Epithelial cell of proximal tubule (primary cell): ENCODE measurements around the gene LRTM1. TPM values are rescaled to one million over a fixed set of nuclear protein-coding genes. Genes with fewer than 3 reads are reported as not detected.

Experiments used
- DNase-seq: peaks from one replicate; pipeline ENCODE4 v3.0.0-alpha.2; 2011; ENCODE audit warnings: low read depth
- H3K4me3 ChIP-seq: 2 replicates; pipeline ENCODE4 v1.5.1; 2011; ENCODE audit warnings: low read depth, mild to moderate bottlenecking, low read length
- CTCF ChIP-seq: conservative IDR thresholded peaks from 2 replicates; pipeline ENCODE4 v1.5.1; 2012; ENCODE audit warnings: low read depth, mild to moderate bottlenecking, low read length
- total RNA-seq: library from RNA; depleted of rRNA; stranded (reverse); fragments of >200 nt; gene quantifications from 2 replicates; pipeline ENCODE4 v1.2.3, GENCODE V29; 2015

The LRTM1 gene
- total RNA-seq, 1 donor from 2014 or later: not detected

DNA sequence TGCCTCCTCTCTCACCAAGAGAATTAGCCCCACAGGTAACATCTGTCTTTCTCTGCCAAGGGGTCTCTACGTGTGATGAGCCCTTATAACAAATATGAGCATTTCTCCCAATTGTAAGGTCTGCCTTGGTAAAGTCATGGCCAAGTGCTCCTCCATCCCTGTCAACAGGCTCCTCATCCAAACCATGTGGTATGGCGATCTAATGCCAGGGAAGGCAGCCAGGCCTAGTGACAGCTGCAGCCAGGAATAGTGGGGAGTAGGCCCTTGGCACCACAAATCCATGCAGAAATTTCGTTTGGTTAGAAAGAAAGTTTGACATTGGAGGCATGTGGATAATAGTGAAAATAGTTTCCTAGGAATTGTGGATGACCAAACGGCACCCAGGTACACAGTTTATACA is 4.7 kb upstream of the LRTM1 start:
- no peak overlapping the region for H3K4me3 ChIP-seq
- no peak for TF ChIP-seq CTCF
- DNase-seq: no peak

- no peak for TF ChIP-seq CTCF
- H3K4me3 ChIP-seq: no peak overlapping the region
- DNase-seq: no peak
These were observed 3.3 kb upstream of the LRTM1 start for GRCh38 chr3:54931182-54931581.

DNA sequence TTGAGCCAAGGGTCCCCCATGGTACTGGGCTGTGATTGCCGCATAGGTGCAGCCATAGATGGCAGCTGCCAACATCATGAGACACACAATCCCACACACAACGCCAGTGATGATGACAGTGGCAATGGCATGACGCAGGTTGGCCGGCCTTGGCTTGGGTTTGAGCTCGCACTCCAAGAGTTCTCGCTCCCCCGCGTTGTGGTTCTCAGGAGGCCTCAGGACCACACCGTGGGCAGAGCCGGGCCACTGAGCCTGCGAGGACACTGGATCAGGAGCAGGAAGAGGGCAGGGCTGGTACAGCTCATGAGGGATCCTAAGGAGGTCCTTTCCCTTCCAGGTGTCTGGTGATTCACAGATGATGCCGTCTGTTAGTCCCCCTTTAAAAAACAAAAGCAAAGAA is 9.3 kb downstream of the LRTM1 start:
- DNase-seq: no peak
- TF ChIP-seq CTCF: no peak

DNA sequence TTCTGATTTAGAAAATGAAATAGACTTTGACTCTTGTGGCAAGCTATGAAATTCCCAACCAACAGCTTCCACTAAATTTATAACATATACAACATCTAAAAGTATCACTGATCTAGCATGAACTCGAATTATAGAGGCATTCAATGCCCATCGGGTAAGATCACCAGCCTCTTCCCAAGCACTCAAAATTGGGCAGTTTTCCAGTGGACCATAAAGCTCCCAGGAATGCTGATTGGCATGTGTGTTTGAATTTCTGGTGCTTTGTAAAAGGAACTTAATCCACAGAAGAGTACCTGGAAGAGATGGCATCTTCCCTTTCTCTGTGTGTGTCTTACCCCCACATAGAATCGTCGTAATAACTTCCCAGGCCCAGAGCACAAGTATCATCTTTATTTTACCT is 10.0 kb downstream of the LRTM1 start:
- no peak for DNase-seq
- no peak for TF ChIP-seq CTCF
- no peak overlapping the region for H3K4me3 ChIP-seq

More for the DNA sequence above, 9.3 kb downstream of the LRTM1 start:
- H3K4me3 ChIP-seq: no peak overlapping the region

GRCh38 chr3:54917174-54917573 is 10.7 kb downstream of the LRTM1 start:
- TF ChIP-seq CTCF: no peak
- DNase-seq: no peak
- no peak overlapping the region for H3K4me3 ChIP-seq

GRCh38 chr3:54916732-54917131 is 11.1 kb downstream of the LRTM1 start:
- H3K4me3 ChIP-seq: no peak overlapping the region
- DNase-seq: no peak
- TF ChIP-seq CTCF: no peak

DNA sequence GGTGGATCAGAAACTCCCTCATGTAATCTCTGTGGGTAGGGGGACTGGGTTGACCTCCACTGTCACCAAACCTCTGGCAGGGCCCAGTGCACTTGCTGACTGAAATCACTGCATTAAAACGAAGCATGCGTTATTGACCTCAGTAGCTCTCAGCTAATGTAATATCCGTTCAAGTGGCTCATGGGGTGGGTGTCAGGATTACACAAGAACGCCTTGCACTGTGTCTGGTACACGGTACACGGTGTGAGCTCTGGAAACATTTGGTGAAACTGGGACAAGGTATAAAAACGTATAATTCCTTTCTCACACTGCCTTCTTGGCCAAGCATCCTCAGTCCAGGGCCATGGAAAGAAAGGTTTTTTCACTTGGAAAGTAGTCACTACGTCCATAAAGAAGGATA is 11.9 kb downstream of the LRTM1 start:
- no peak for DNase-seq
- TF ChIP-seq CTCF: no peak
- no peak overlapping the region for H3K4me3 ChIP-seq
